ENCODE data around the gene SLF2. TPM values are rescaled to one million over a fixed set of nuclear protein-coding genes. Genes with fewer than 3 reads are reported as not detected.
A peak's percentile ranks its signal among the peaks of the same experiment; 100 is the strongest.

The SLF2 gene
- total RNA-seq, 1 donor from 2014 or later = 20.3 TPM

DNA sequence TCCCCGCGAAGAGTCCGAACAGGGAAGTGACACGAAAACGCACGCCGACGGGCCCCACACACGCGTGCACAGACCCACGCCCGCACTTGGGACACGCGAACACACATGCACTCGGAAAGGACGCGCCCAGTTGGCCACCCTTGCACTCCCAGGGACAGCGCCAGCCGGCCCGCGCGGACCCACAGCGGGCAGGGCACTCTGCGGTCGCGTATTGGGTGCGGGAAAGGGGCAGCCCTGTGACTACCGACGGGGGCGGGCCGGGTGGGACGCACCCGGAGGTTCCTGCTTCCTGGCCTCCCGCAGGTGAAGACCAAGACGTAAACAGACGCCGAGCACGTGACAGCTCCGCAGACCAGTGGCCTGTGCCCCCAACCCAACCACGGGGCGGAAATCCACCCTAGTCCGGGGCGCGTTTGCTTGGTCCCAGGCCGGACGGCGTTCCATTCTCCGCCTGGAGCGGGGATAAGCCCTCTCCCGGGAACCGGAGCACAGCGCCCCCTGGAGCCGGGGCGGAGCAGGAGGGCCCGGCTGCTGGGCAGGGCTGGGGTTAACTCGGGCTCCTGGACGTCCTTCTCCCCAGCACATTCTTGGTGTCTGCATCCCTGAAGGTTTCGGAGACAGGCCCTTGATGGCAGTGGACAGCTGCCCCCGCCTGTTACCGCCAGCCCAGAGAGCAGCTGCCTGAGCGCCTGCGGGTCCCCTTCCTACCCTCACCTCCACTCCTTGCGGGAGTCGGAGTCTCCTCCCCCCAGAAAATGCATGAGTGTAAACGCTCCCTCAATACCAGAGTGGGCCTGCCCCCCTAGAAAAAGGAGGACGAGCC lies 84.8 kb downstream of the SLF2 start:
- Histone ChIP-seq H3K9me3 (ENCODE audit: insufficient read depth, low read depth, low read length) (no peaks in the 10 kb centered on the region), H3K4me3 (ENCODE audit: insufficient read depth, low read depth, low read length) (peak overlapping the region; percentile 89), H3K27ac (ENCODE audit: low read depth, low read length) (peak overlapping the region; percentile 94), H3K36me3 (ENCODE audit: insufficient read depth, low read length) (peaks cover 5% of the 10 kb centered on the region), H3K4me2 (ENCODE audit: low read length) (peak overlapping the region; percentile 93), H3K27me3 (ENCODE audit: insufficient read depth, low read length) (no peaks in the 10 kb centered on the region), H3K79me2 (ENCODE audit: insufficient read depth, low read length) (peaks cover 34% of the 10 kb centered on the region), H3K4me1 (ENCODE audit: insufficient read depth, low read length) (peaks cover 36% of the 10 kb centered on the region), H3K9ac (ENCODE audit: low read length) (peak overlapping the region; percentile 94), H2AFZ (ENCODE audit: low read depth, low read length) (peak overlapping the region; percentile 82), H4K20me1 (ENCODE audit: insufficient read depth, low read length) (peaks cover 17% of the 10 kb centered on the region)
- H3K4me3 Mint-ChIP-seq (ENCODE audit: unreplicated experiment) = peak overlapping the region; percentile 91
- peak overlapping the region; percentile 75 for H3K27ac Mint-ChIP-seq (ENCODE audit: unreplicated experiment)
- peak; percentile 37 for DNase-seq (ENCODE audit: low read depth)
- TF ChIP-seq EZH2 (IDR thresholded peaks at IDR 0.05; ENCODE audit: insufficient read depth, low read length) (no peak), CTCF (IDR thresholded peaks at IDR 0.05; ENCODE audit: insufficient read depth, low read depth, low read length) (peak; percentile 57)
- peaks cover 4% of the 10 kb centered on the region for H3K9me3 Mint-ChIP-seq (ENCODE audit: unreplicated experiment)
- H3K4me1 Mint-ChIP-seq (ENCODE audit: low read depth, unreplicated experiment) = peaks cover 13% of the 10 kb centered on the region
- peaks cover 6% of the 10 kb centered on the region for H3K36me3 Mint-ChIP-seq (ENCODE audit: low read depth, unreplicated experiment)
- no peaks in the 10 kb centered on the region for H3K27me3 Mint-ChIP-seq (ENCODE audit: low read depth, unreplicated experiment)
- FAIRE-seq = no peak

DNA sequence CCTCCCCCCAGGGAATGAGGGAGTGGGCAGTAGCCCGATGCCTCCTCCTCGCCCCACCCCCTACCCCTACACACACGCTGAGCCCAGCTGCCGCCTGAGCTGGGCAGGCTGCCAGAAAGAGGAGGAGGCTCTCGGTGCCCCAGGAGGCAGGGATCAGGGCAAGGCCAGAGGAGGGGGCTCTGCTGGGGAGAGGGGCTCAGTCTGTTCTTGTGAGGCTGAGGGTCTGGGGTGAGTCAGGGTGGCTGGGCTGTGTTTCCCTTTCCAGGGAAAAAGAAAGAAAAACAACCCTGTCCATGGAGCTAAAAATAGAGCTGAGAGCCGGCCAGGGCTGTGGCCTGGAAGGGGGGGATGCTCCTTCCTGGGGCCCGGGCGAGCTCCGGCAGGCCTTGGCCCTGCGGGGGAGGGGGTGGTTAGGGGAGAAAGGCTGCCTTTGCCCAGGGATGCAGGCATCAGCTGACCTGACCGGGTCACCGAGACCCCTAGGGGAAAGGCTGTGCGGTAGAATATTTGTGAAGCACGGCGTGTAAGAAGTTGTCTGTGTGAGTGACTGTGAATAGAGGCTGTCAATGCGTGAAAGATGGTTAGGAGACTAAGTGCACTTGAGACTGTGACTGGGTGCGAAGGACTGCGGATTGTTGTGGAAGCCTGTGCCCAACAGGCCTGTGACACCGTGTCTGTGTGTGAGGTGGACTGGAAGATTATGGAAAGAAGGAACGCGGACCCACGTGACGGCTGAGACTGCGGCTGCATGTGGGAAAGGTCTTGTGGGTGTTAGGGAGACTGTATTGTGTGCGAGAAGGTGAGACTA lies 85.6 kb downstream of the SLF2 start:
- Histone ChIP-seq H2AFZ (ENCODE audit: low read depth, low read length) (peak overlapping the region; percentile 82), H3K4me3 (ENCODE audit: insufficient read depth, low read depth, low read length) (peak overlapping the region; percentile 89), H3K36me3 (ENCODE audit: insufficient read depth, low read length) (peaks cover 6% of the 10 kb centered on the region), H3K4me1 (ENCODE audit: insufficient read depth, low read length) (peaks cover 36% of the 10 kb centered on the region), H3K9ac (ENCODE audit: low read length) (peak overlapping the region; percentile 94), H3K9me3 (ENCODE audit: insufficient read depth, low read depth, low read length) (no peaks in the 10 kb centered on the region), H3K79me2 (ENCODE audit: insufficient read depth, low read length) (peaks cover 42% of the 10 kb centered on the region), H3K27ac (ENCODE audit: low read depth, low read length) (peak overlapping the region; percentile 94), H4K20me1 (ENCODE audit: insufficient read depth, low read length) (peaks cover 25% of the 10 kb centered on the region), H3K27me3 (ENCODE audit: insufficient read depth, low read length) (no peaks in the 10 kb centered on the region), H3K4me2 (ENCODE audit: low read length) (peak overlapping the region; percentile 93)
- Mint-ChIP-seq H3K9me3 (ENCODE audit: unreplicated experiment) (peaks cover 4% of the 10 kb centered on the region), H3K27ac (ENCODE audit: unreplicated experiment) (peak overlapping the region; percentile 91), H3K27me3 (ENCODE audit: low read depth, unreplicated experiment) (no peaks in the 10 kb centered on the region), H3K4me3 (ENCODE audit: unreplicated experiment) (peak overlapping the region; percentile 88), H3K36me3 (ENCODE audit: low read depth, unreplicated experiment) (peaks cover 6% of the 10 kb centered on the region), H3K4me1 (ENCODE audit: low read depth, unreplicated experiment) (peaks cover 13% of the 10 kb centered on the region)
- no peak for FAIRE-seq
- TF ChIP-seq EZH2 (IDR thresholded peaks at IDR 0.05; ENCODE audit: insufficient read depth, low read length) (no peak), CTCF (IDR thresholded peaks at IDR 0.05; ENCODE audit: insufficient read depth, low read depth, low read length) (no peak)
- DNase-seq (ENCODE audit: low read depth) = peak; percentile 74
